ENCODE data around the gene MMP25. TPM values are rescaled to one million over a fixed set of nuclear protein-coding genes. Genes with fewer than 3 reads are reported as not detected.

MMP25 gene
- total and polyA plus RNA-seq, 7 experiments from 2014 or later = 0.64 to 64.4 (median 0.93) TPM

DNA sequence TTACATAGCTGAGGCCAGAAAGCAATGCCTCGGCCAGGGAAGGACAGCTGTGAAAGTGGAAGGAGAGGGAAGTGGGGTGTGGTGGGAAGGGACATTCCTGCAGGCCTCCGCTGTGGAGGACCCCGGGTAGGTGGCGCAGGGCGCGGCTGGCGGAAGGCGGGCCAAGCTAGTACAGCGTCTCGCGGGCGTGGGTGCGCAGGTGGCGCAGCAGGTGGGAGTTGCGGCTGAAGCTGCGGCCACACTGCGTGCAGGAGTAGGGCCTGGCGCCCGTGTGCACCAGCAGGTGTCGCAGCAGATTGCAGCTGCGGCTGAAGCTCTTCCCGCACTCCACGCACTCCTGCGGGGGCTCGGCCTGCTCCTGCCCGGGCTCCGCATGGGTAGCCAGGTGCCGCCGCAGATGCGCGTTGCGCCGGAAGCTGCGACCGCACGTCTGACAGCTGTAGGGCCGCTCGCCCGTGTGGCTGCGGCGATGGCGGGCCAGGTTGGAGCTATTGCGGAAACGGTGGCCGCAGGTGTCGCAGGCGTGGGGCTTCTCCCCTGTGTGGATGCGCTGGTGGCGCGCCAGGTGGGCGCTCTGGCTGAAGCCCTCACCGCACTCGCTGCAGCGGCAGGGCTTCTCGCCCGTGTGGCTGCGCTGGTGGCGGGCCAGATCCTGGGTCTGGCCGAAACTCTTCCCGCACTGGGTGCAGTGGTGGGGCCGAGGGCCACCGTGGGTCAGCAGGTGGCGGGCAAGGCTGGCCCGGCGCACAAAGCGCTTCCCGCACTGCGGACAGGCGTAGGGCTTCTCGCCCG is 42.8 kb downstream of the MMP25 start:
- peaks cover 20 to 63% (median 47%) of the 10 kb centered on the region in 7 donors for H3K4me1 Mint-ChIP-seq
- H3K27ac Mint-ChIP-seq = peak overlapping the region in 2 of 9 donors; percentile 45 to 48

DNA sequence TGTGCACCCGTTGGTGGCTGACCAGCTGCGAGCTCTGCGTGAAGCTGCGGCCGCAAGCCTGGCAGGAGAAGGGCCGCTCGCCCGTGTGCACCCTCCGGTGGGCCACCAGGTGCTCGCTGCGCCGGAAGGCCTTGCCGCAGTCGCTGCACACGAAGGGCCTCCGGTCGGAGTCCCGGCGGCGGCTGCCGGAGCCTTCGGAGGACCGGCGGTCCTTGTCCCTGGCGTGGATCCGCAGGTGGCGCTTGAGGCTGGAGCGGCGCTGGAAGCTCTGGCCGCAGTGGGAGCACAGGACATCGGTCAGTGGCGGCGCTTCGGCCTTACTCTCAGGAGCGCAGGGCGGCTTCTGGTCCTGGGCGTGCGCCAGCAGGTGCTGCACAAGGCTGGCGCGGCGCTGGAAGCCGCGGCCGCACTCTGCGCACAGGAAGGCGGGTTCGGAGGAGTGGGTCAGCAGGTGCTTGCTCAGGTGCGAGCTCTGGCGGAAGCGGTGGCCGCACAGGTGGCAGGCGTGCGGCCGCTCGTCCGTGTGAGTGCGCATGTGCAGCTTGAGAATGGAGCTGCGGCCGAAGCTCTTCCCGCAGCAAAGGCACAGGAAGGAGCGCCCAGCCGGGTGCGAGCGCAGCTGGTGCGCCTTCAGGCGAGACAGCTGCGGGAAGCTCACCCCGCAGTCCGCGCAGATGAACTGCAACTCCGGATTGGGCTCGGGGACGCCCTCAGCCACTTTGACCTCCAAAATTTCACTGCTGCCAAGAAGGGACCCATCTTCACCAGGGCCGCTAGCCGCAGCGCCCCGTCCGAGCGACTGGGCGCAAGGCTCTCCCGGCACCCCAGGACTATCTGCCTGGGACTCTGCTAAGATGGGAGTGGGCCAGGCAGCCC is 43.6 kb downstream of the MMP25 start:
- CTCF ChIA-PET = interaction anchor here (0.9 to 2.7 kb wide), 3 partner anchors 15 to 58 kb away, joined by 3 to 12 read pairs (median 12); no protein-coding TSS in a partner anchor
- Histone ChIP-seq H3K36me3 (ENCODE audit: control insufficient read depth in 2 of 3, insufficient read depth in 3 of 3, low read length in 3 of 3) (no peaks in the 10 kb centered on the region), H3K27me3 (ENCODE audit: control insufficient read depth in 2 of 2, insufficient read depth in 2 of 2, low read length in 2 of 2) (no peaks in the 10 kb centered on the region), H3K9me3 (ENCODE audit: control insufficient read depth in 2 of 3, low read length in 3 of 3) (no peaks in the 10 kb centered on the region), H3K4me1 (ENCODE audit: control insufficient read depth in 2 of 2, insufficient read depth in 2 of 2, low read length in 2 of 2) (peaks cover 18 to 35% of the 10 kb centered on the region in 2 donors), H3K27ac (ENCODE audit: low read depth, low read length) (no peak overlapping the region), H3K4me3 (ENCODE audit: low read length) (no peak overlapping the region)
- Mint-ChIP-seq H3K36me3 (peaks cover 0 to 14% (median 0%) of the 10 kb centered on the region in 5 donors), H3K27ac (peak overlapping the region in 1 of 9 donors; percentile 83), H3K4me1 (peaks cover 23 to 65% (median 47%) of the 10 kb centered on the region in 7 donors), H3K27me3 (no peaks in the 10 kb centered on the region), H3K9me3 (no peaks in the 10 kb centered on the region), H3K4me3 (no peak overlapping the region)
- intact Hi-C loops (cut with micrococcal nuclease) = no loop called here
- DNase-seq (no peak), ATAC-seq (no peak)
- POLR2A ChIA-PET = interaction anchor here (0.8 to 1.6 kb wide), 8 partner anchors 8 to 61 kb away, joined by 3 to 15 read pairs (median 4); partner anchors contain the start of gene IL32

More for the DNA sequence above, 42.8 kb downstream of the MMP25 start:
- Histone ChIP-seq H3K9me3 (ENCODE audit: control insufficient read depth in 2 of 3, low read length in 3 of 3) (no peaks in the 10 kb centered on the region), H3K27ac (ENCODE audit: low read depth, low read length) (no peak overlapping the region), H3K4me1 (ENCODE audit: control insufficient read depth in 2 of 2, insufficient read depth in 2 of 2, low read length in 2 of 2) (peaks cover 10 to 26% of the 10 kb centered on the region in 2 donors), H3K36me3 (ENCODE audit: control insufficient read depth in 2 of 3, insufficient read depth in 3 of 3, low read length in 3 of 3) (no peaks in the 10 kb centered on the region), H3K4me3 (ENCODE audit: low read length) (no peak overlapping the region), H3K27me3 (ENCODE audit: control insufficient read depth in 2 of 2, insufficient read depth in 2 of 2, low read length in 2 of 2) (no peaks in the 10 kb centered on the region)
- DNase-seq = no peak
- Mint-ChIP-seq H3K36me3 (peaks cover 0 to 10% (median 0%) of the 10 kb centered on the region in 5 donors), H3K9me3 (no peaks in the 10 kb centered on the region), H3K4me3 (peak overlapping the region in 1 of 10 donors; percentile 14), H3K27me3 (no peaks in the 10 kb centered on the region)
- CTCF ChIA-PET = interaction anchor here (0.9 to 2.7 kb wide), 5 partner anchors 10 to 40 kb away, joined by 3 to 12 read pairs (median 5); partner anchors contain the start of gene ZSCAN10
- intact Hi-C loops (cut with micrococcal nuclease) = no loop called here
- ATAC-seq = no peak
- POLR2A ChIA-PET = interaction anchor here (0.5 to 1.4 kb wide), 6 partner anchors 9 to 489 kb away, joined by 3 to 5 read pairs (median 4); partner anchors contain the start of gene IL32

DNA sequence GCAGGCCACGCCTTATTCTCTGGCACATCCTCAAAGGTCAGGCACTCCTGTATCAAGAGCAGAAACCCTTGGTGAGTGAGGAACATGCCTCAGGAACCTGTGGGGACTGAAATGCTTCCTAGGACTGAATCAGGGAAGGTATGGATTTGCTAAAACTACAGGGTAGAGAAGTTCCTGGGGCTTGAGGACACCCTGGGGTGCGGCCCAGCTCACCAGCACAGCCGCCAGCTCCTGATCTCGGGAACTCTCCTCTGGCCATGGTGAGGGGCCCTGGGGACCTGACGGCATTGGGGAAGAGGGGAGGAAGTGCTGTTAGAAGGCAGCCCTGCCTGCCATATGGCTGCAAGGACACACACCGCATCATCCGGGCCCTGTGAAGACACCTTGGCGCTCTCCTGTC is 45.2 kb downstream of the MMP25 start:
- peaks cover 22 to 61% (median 46%) of the 10 kb centered on the region in 7 donors for H3K4me1 Mint-ChIP-seq
- POLR2A ChIA-PET = interaction anchor here (1.0 to 2.4 kb wide), 5 partner anchors 11 to 26 kb away, joined by 3 to 15 read pairs (median 4); partner anchors contain the start of gene IL32
- H3K27me3 Mint-ChIP-seq = no peaks in the 10 kb centered on the region

DNA sequence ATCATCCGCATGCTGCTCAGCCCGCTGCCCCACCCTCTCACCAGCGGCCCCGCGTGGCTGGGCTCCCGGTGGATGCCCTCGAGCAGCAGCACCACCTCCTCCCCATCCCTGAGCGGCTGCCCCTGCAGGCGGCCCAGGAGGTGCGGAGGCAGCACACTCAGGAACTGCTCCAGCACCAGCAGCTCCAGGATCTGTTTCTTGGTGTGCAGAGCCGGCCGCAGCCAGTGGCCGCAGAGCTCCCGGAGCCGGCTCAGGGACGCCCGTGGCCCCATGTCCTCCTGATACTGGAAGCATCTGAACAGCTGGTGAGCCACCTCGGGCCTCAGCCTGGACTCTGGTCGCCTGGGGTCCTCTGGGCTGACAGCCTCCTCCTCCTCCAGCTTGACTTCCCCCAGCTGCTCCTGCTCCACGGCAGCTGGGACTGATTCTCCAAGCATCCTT is 46.2 kb downstream of the MMP25 start:
- Histone ChIP-seq H3K27ac (ENCODE audit: low read depth, low read length) (no peak overlapping the region), H3K4me1 (ENCODE audit: control insufficient read depth in 2 of 2, insufficient read depth in 2 of 2, low read length in 2 of 2) (peaks cover 23 to 38% of the 10 kb centered on the region in 2 donors), H3K27me3 (ENCODE audit: control insufficient read depth in 2 of 2, insufficient read depth in 2 of 2, low read length in 2 of 2) (no peaks in the 10 kb centered on the region), H3K36me3 (ENCODE audit: control insufficient read depth in 2 of 3, insufficient read depth in 3 of 3, low read length in 3 of 3) (no peaks in the 10 kb centered on the region), H3K9me3 (ENCODE audit: control insufficient read depth in 2 of 3, low read length in 3 of 3) (no peaks in the 10 kb centered on the region), H3K4me3 (ENCODE audit: low read length) (no peak overlapping the region)
- Mint-ChIP-seq H3K27ac (peak overlapping the region in 2 of 9 donors; percentile 13 to 83), H3K36me3 (peaks cover 0 to 4% (median 0%) of the 10 kb centered on the region in 5 donors), H3K9me3 (no peaks in the 10 kb centered on the region), H3K27me3 (no peaks in the 10 kb centered on the region), H3K4me1 (peaks cover 18 to 55% (median 45%) of the 10 kb centered on the region in 7 donors), H3K4me3 (no peak overlapping the region)
- DNase-seq = no peak
- ATAC-seq = no peak
- ChIA-PET POLR2A (interaction anchor here (0.5 to 2.4 kb wide), 8 partner anchors 9 to 42 kb away, joined by 3 to 10 read pairs (median 3); partner anchors contain the start of genes IL32 and ZNF213), CTCF (interaction anchor here (1.1 to 2.8 kb wide), 3 partner anchors 10 to 36 kb away, joined by 4 to 18 read pairs (median 8); no protein-coding TSS in a partner anchor)
- intact Hi-C loops (cut with micrococcal nuclease) = no loop called here

More for the DNA sequence above, 45.2 kb downstream of the MMP25 start:
- Mint-ChIP-seq H3K27ac (peak overlapping the region in 6 of 9 donors; percentile 19 to 83 (median 48)), H3K36me3 (peaks cover 0 to 4% (median 0%) of the 10 kb centered on the region in 5 donors), H3K9me3 (no peaks in the 10 kb centered on the region), H3K4me3 (peak overlapping the region in 1 of 10 donors; percentile 8)
- Histone ChIP-seq H3K27ac (ENCODE audit: low read depth, low read length) (no peak overlapping the region), H3K4me1 (ENCODE audit: control insufficient read depth in 2 of 2, insufficient read depth in 2 of 2, low read length in 2 of 2) (peaks cover 32 to 46% of the 10 kb centered on the region in 2 donors), H3K9me3 (ENCODE audit: control insufficient read depth in 2 of 3, low read length in 3 of 3) (no peaks in the 10 kb centered on the region), H3K27me3 (ENCODE audit: control insufficient read depth in 2 of 2, insufficient read depth in 2 of 2, low read length in 2 of 2) (no peaks in the 10 kb centered on the region), H3K4me3 (ENCODE audit: low read length) (no peak overlapping the region), H3K36me3 (ENCODE audit: control insufficient read depth in 2 of 3, insufficient read depth in 3 of 3, low read length in 3 of 3) (no peaks in the 10 kb centered on the region)
- CTCF ChIA-PET = interaction anchor here (0.8 to 2.7 kb wide), 3 partner anchors 10 to 71 kb away, joined by 3 to 12 read pairs (median 3); partner anchors contain the start of gene TNFRSF12A
- DNase-seq = no peak
- ATAC-seq = no peak
- intact Hi-C loops (cut with micrococcal nuclease) = no loop called here

DNA sequence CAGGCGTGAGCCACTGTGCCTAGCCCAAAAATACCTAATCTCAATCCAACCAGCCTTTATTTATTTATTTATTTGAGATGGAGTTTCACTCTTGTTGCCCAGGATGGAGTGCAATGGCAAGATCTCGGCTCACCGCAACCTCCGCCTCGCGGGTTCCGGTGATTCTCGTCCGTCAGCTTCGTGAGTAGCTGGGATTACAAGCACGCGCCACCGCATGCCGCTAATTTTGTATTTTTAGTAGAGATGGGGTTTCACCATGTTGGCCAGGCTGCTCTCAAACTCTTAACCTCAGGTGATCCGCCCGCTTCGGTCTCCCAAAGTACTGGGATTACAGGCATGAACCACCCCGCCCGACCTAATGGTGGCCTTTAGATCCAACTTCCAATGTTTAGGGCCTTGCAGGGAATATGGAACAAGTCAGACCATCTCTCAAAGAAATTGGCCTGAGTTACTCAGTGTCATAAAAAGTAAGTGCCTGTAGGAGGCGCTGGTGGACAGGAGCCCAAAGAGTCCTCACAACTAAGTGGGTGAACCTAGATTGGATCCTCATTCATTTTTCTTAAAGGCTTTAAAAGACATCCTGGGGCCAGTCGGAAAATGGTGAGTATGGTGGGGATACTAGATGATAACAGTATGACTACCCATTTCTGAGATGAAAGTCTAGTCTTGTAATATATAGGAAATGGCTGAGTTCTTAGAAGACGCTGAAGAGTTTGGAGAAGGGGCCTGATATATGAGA is 48.1 kb downstream of the MMP25 start:
- peaks cover 0 to 4% (median 0%) of the 10 kb centered on the region in 5 donors for H3K36me3 Mint-ChIP-seq

More for the DNA sequence above, 48.1 kb downstream of the MMP25 start:
- Histone ChIP-seq H3K4me3 (ENCODE audit: low read length) (no peak overlapping the region), H3K4me1 (ENCODE audit: control insufficient read depth in 2 of 2, insufficient read depth in 2 of 2, low read length in 2 of 2) (peaks cover 23 to 30% of the 10 kb centered on the region in 2 donors), H3K27ac (ENCODE audit: low read depth, low read length) (no peak overlapping the region), H3K36me3 (ENCODE audit: control insufficient read depth in 2 of 3, insufficient read depth in 3 of 3, low read length in 3 of 3) (no peaks in the 10 kb centered on the region), H3K9me3 (ENCODE audit: control insufficient read depth in 2 of 3, low read length in 3 of 3) (no peaks in the 10 kb centered on the region), H3K27me3 (ENCODE audit: control insufficient read depth in 2 of 2, insufficient read depth in 2 of 2, low read length in 2 of 2) (no peaks in the 10 kb centered on the region)
- H3K4me1 Mint-ChIP-seq = peaks cover 9 to 57% (median 43%) of the 10 kb centered on the region in 7 donors
- ATAC-seq (peak; percentile 59), DNase-seq (peak in 8 of 9 donors; percentile 32 to 62 (median 54))
- CTCF ChIA-PET = interaction anchor here (0.6 to 4.1 kb wide), 8 partner anchors 8 to 1529 kb away, joined by 3 to 45 read pairs (median 6); no protein-coding TSS in a partner anchor
- H3K27ac Mint-ChIP-seq = peak overlapping the region; percentile 0 to 90 (median 72)
- no peaks in the 10 kb centered on the region for H3K27me3 Mint-ChIP-seq
- POLR2A ChIA-PET = interaction anchor here (1.2 to 1.6 kb wide), 5 partner anchors 7 to 41 kb away, joined by 3 to 4 read pairs (median 3); partner anchors contain the start of gene ZNF213
- H3K4me3 Mint-ChIP-seq = peak overlapping the region in 4 of 10 donors; percentile 27 to 63 (median 45)
- intact Hi-C loops (cut with micrococcal nuclease) = loop anchor here in 1 of 2 donors (1.0 kb wide), 1 partner anchor 72 kb away; no protein-coding TSS in a partner anchor
- H3K9me3 Mint-ChIP-seq = no peaks in the 10 kb centered on the region
